Suprapubic skin (tissue), 4 donors: ENCODE data around the gene STXBP4. TPM values are rescaled to one million over a fixed set of nuclear protein-coding genes. Genes with fewer than 3 reads are reported as not detected.
"Not testable (repeated sequence)": the region's sequence is repeated elsewhere in the genome, so short reads cannot be mapped to it uniquely, and the experiment has no call there.

Source experiments
- DNase-seq, 2 donors: peaks; one replicate each; pipeline ENCODE4 v3.0.0-alpha.2; 2019; ENCODE audit warnings: low spot score in 2 of 2
- H3K27ac ChIP-seq: fragments of 200-600 bp; sonication (generic); one replicate; pipeline ENCODE4 v1.5.1; 2019
- H3K27me3 ChIP-seq: fragments of 200-600 bp; sonication (generic); one replicate; pipeline ENCODE4 v1.5.1; 2019
- H3K36me3 ChIP-seq: fragments of 200-600 bp; sonication (generic); one replicate; pipeline ENCODE4 v1.5.1; 2019
- H3K4me1 ChIP-seq: fragments of 200-600 bp; sonication (generic); one replicate; pipeline ENCODE4 v1.5.1; 2019
- H3K4me3 ChIP-seq: fragments of 200-600 bp; sonication (generic); one replicate; pipeline ENCODE4 v1.5.1; 2019; ENCODE audit warnings: mild to moderate bottlenecking
- H3K9me3 ChIP-seq: fragments of 200-600 bp; sonication (generic); one replicate; pipeline ENCODE4 v1.5.1; 2019
- EP300 ChIP-seq: sonication (generic); formaldehyde crosslinking; IDR thresholded peaks from one replicate; pipeline ENCODE4 v1.6.1; 2017; ENCODE audit warnings: antibody characterized with exemption
- POLR2A ChIP-seq, 2 donors: fragments of 450-650 bp; IDR thresholded peaks; one replicate each; pipeline ENCODE4 v1.6.1; 2017; ENCODE audit warnings: antibody characterized with exemption in 2 of 2, mild to moderate bottlenecking in 2 of 2, moderate library complexity in 2 of 2
- POLR2AphosphoS5 ChIP-seq, 3 donors: sonication (generic); formaldehyde crosslinking; IDR thresholded peaks; one replicate each; pipeline ENCODE4 v1.6.1; 2017; ENCODE audit warnings: antibody characterized with exemption in 3 of 3
- WGBS: methylation state at CpG from one replicate; pipeline ENCODE4 v1.1.5; 2018; 5-methylcytosine and 5-hydroxymethylcytosine counted together
- total RNA-seq, 4 donors: library from RNA; depleted of rRNA; stranded (reverse); fragments of >200 nt; gene quantifications; one replicate each; pipeline ENCODE4 v1.1.0, GENCODE V29; 2016
- TF ChIP-seq, protein P1 (sequence below), 2 donors: fragments of 200-600 bp in 1 of 2; fragments of 450-650 bp in 1 of 2; sonication (generic) in 1 of 2; IDR thresholded peaks; one replicate each; pipeline ENCODE4 v1.5.1; 2016 to 2019; ENCODE audit warnings: antibody characterized with exemption in 2 of 2, mild to moderate bottlenecking in 1 of 2, moderate library complexity in 1 of 2

STXBP4 gene
- total RNA-seq, 4 donors from 2014 or later: 1.6 to 29.4 (median 7.4) TPM

DNA sequence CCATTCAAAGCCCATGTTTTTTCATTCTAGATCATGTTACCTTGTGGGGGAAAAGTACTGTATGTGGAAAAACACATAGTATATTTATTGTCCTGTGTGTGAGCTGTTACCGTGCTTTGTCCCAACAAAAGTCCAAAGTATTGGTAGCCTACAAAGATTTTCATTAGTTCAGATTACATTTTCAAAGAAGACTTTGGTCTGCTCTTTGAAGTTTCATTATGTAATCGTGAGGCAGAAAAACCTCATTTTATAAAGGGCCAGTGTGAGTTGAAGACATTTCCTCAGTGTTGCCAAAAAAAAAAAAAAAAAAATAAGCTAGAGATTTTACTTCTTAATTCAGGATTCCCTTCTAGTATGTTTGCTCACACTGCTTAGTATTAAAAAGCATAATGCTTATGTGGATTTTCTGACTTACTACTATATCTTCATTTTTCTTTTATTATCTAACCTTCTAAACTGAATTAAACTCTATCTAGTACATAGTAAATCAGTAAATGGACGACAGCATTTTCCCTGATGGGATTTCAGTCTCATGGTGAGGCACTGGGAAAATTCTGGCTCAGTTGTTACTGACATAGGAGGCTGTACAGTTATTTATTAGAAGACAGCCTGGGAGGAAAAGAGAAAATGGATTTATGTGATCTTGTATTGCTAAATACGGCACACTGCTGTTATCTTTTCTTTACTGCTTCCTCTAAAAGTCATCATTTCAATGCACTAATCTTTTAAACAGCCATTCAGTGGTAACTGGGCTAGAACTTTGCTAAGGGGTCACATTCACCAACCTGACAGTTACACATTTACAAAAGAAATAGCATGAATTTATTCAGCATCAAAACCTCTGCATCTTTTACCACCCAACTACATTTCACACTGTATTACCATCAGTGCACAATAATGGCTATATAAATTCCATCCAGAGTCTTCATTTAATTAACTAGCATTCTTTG is 100.6 kb downstream of the STXBP4 start:
- H3K27ac ChIP-seq: no peak overlapping the region
- DNase-seq: no peak
- H3K9me3 ChIP-seq: no peaks in the 10 kb centered on the region
- 56% methylated on average over 4 of the region's 4 CpGs for WGBS
- peaks cover 3% of the 10 kb centered on the region for H3K36me3 ChIP-seq
- H3K4me3 ChIP-seq: no peak overlapping the region
- TF ChIP-seq EP300 (no peak), POLR2AphosphoS5 (IDR thresholded peaks at IDR 0.05) (no peak), POLR2A (IDR thresholded peaks at IDR 0.05) (no peak)
- TF ChIP-seq, protein P1, sequence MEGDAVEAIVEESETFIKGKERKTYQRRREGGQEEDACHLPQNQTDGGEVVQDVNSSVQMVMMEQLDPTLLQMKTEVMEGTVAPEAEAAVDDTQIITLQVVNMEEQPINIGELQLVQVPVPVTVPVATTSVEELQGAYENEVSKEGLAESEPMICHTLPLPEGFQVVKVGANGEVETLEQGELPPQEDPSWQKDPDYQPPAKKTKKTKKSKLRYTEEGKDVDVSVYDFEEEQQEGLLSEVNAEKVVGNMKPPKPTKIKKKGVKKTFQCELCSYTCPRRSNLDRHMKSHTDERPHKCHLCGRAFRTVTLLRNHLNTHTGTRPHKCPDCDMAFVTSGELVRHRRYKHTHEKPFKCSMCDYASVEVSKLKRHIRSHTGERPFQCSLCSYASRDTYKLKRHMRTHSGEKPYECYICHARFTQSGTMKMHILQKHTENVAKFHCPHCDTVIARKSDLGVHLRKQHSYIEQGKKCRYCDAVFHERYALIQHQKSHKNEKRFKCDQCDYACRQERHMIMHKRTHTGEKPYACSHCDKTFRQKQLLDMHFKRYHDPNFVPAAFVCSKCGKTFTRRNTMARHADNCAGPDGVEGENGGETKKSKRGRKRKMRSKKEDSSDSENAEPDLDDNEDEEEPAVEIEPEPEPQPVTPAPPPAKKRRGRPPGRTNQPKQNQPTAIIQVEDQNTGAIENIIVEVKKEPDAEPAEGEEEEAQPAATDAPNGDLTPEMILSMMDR (IDR thresholded peaks at IDR 0.05): no peak
- H3K4me1 ChIP-seq: peaks cover 5% of the 10 kb centered on the region
- H3K27me3 ChIP-seq: no peaks in the 10 kb centered on the region

DNA sequence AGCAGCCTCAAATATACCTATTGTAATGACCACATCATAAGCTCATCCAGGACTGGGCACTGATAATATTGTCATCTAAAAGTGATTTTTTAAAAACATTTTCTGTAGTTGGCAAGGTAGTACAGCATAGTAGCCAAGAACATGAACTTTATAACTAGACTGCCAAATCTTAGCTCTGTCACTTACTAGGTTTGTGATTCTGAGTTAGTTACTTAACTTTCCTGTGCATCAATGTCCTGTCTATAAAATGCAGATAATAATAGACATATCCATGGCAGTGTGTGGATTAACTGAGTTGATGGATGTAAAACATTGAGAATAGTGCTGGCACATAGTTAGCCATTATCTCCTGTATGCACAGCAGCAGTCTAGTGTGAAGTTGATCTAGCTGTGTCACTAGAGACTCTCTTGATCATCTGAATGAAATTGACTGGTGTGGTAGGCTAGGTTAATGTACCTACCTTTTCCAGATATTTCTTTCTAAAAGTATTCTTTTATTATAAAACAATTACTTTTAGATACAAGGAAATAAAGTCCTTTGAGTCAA is 101.5 kb downstream of the STXBP4 start:
- no peaks in the 10 kb centered on the region for H3K27me3 ChIP-seq
- no peaks in the 10 kb centered on the region for H3K9me3 ChIP-seq
- H3K4me1 ChIP-seq: peaks cover 5% of the 10 kb centered on the region
- H3K4me3 ChIP-seq: no peak overlapping the region
- no peak for DNase-seq
- TF ChIP-seq, protein P1 (IDR thresholded peaks at IDR 0.05): no peak
- no peak for TF ChIP-seq EP300
- TF ChIP-seq POLR2AphosphoS5 (IDR thresholded peaks at IDR 0.05): no peak
- TF ChIP-seq POLR2A (IDR thresholded peaks at IDR 0.05): no peak
- peaks cover 3% of the 10 kb centered on the region for H3K36me3 ChIP-seq
- H3K27ac ChIP-seq: no peak overlapping the region

DNA sequence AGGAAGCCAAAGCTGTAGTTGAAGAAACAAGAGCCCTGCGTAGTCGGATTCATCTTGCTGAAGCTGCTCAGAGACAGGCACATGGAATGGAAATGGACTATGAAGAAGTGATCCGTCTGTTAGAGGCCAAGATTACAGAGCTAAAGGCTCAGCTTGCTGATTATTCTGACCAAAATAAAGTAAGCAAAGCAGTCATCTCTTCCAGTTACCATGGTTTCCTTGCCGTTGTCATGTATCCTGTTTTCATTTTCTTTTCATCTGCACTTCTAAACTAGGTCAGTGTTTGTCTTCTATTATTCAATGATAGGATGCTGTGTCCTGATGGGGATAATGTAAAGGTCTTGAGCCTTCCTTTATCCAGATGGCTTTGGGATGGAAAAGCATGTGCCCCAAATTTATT is 104.3 kb downstream of the STXBP4 start:
- peaks cover 3% of the 10 kb centered on the region for H3K36me3 ChIP-seq
- TF ChIP-seq POLR2A (IDR thresholded peaks at IDR 0.05) (no peak), POLR2AphosphoS5 (IDR thresholded peaks at IDR 0.05) (no peak), EP300 (no peak)
- TF ChIP-seq, protein P1 (IDR thresholded peaks at IDR 0.05): no peak
- H3K4me3 ChIP-seq: no peak overlapping the region
- no peak for DNase-seq
- no peak overlapping the region for H3K27ac ChIP-seq
- H3K4me1 ChIP-seq: peaks cover 3% of the 10 kb centered on the region
- WGBS: 81% methylated on average over 4 of the region's 4 CpGs
- no peaks in the 10 kb centered on the region for H3K9me3 ChIP-seq
- H3K27me3 ChIP-seq: no peaks in the 10 kb centered on the region

DNA sequence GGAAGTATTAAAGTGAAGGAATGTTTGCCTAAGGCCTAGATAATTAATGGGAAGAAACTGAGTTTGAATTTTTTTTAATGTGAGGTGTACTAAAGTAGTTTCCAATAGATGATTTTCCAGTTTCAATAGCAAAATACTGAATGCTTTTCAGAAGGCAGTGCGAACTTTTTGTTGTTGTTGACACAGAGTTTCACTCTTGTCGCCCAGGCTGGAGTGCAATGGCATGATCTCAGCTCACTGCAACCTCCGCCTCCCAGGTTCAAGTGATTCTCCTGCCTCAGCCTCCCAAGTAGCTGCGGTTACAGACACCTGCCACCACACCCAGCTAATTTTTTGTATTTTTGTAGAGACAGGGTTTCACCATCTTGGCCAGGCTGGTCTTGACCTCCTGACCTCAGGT is 104.9 kb downstream of the STXBP4 start:
- DNase-seq, H3K27me3 ChIP-seq, H3K4me3 ChIP-seq, H3K9me3 ChIP-seq, H3K4me1 ChIP-seq, H3K36me3 ChIP-seq, H3K27ac ChIP-seq: not testable (repeated sequence)
- WGBS: 99% methylated on average over 4 of the region's 4 CpGs

DNA sequence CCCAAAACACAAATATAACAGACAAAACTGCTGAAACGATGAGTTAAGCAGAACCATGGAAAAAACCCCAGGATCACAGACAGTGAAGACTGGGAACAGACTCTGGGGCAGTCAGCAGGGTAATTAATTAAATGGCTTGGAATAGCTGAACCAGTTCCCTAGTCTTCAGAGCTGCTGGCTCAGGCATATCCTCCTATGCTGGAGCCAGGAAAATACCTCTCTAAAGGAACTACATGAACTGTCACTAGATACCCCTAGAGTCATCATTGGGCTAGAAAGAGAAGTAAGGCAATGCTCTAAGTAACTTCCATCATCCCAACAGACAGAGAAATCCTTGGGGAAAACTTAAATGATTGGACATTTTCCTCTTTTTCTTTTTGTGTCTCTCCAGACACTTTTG is 113.0 kb downstream of the STXBP4 start:
- no peaks in the 10 kb centered on the region for H3K4me1 ChIP-seq
- no peak overlapping the region for H3K4me3 ChIP-seq
- H3K36me3 ChIP-seq: no peaks in the 10 kb centered on the region
- H3K27me3 ChIP-seq: no peaks in the 10 kb centered on the region
- TF ChIP-seq, protein P1 (IDR thresholded peaks at IDR 0.05): no peak
- TF ChIP-seq EP300 (no peak), POLR2A (IDR thresholded peaks at IDR 0.05) (no peak), POLR2AphosphoS5 (IDR thresholded peaks at IDR 0.05) (no peak)
- H3K27ac ChIP-seq: no peak overlapping the region
- DNase-seq: no peak
- H3K9me3 ChIP-seq: no peaks in the 10 kb centered on the region
- 92% methylated on average over 1 of the region's 1 CpG for WGBS
